Transverse colon (tissue), 4 donors: ENCODE results near the gene NFXL1. TPM values are rescaled to one million over a fixed set of nuclear protein-coding genes. Genes with fewer than 3 reads are reported as not detected.
"Not testable (repeated sequence)": the region's sequence is repeated elsewhere in the genome, so short reads cannot be mapped to it uniquely, and the experiment has no call there.

ENCODE experiments used
- DNase-seq: peaks from one replicate; pipeline ENCODE4 v3.0.0-alpha.2; 2019
- H3K27ac ChIP-seq, 4 donors: fragments of 200-600 bp; sonication (generic); 2 replicates each; pipeline ENCODE4 v1.5.1; 2016 to 2018; ENCODE audit warnings: inconsistent platforms in 4 of 4
- H3K27me3 ChIP-seq: fragments of 200-600 bp; sonication (generic); 2 replicates; pipeline ENCODE4 v1.5.1; 2017; ENCODE audit warnings: inconsistent platforms
- H3K36me3 ChIP-seq, 4 donors: fragments of 200-600 bp; sonication (generic); 2 replicates each; pipeline ENCODE4 v1.5.1; 2017 to 2019; ENCODE audit warnings: inconsistent platforms in 4 of 4
- H3K4me1 ChIP-seq, 4 donors: fragments of 200-600 bp; sonication (generic); 2 replicates each; pipeline ENCODE4 v1.5.1; 2017 to 2020; ENCODE audit warnings: inconsistent platforms in 4 of 4
- H3K4me3 ChIP-seq, 4 donors: fragments of 200-600 bp; sonication (generic); 1 replicate in 1 of 4; 2 replicates in 3 of 4; pipeline versions ENCODE4 v1.5.1 to v1.6.1; 2017 to 2019; ENCODE audit warnings: inconsistent platforms in 4 of 4
- H3K9me3 ChIP-seq, 2 donors: fragments of 200-600 bp; sonication (generic); 2 replicates each; pipeline ENCODE4 v1.5.1; 2017 to 2019; ENCODE audit warnings: inconsistent platforms in 2 of 2
- EP300 ChIP-seq: sonication (generic); formaldehyde crosslinking; IDR thresholded peaks from one replicate; pipeline ENCODE4 v1.6.1; 2017; ENCODE audit warnings: antibody characterized with exemption, low read depth
- POLR2A ChIP-seq: fragments of 450-650 bp; IDR thresholded peaks from one replicate; pipeline ENCODE4 v1.6.1; 2016; ENCODE audit warnings: antibody characterized with exemption, mild to moderate bottlenecking, moderate library complexity
- POLR2AphosphoS5 ChIP-seq, 3 donors: sonication (generic); formaldehyde crosslinking; IDR thresholded peaks; one replicate each; pipeline ENCODE4 v1.6.1; 2016; ENCODE audit warnings: antibody characterized with exemption in 3 of 3
- WGBS, 2 donors: methylation state at CpG; one replicate each; pipeline ENCODE4 v1.1.5; 2018; ENCODE audit warnings: low coverage in 1 of 2; 5-methylcytosine and 5-hydroxymethylcytosine counted together
- in situ Hi-C, 4 donors: fragments of 200-750 bp; cut with MboI; loops; one replicate each; pipeline versions ENCODE4 v1.15.0 to v1.15.1; 2017; ENCODE audit warnings: low sequenced_read_pairs in 3 of 4, low pct_ligation_motif_present in 1 of 4, low pct_unique_long_range_greater_than_20kb in 1 of 4
- intact Hi-C: fragments of 100-400 bp; cut with DNase I; formaldehyde crosslinking; loops from one replicate; pipeline ENCODE4 v1.15.1; 2023; ENCODE audit warnings: low total_unique reads
- total RNA-seq, 4 donors: library from RNA; depleted of rRNA; stranded (reverse); fragments of >200 nt; gene quantifications; one replicate each; pipeline ENCODE4 v1.1.0, GENCODE V29; 2016
- TF ChIP-seq, protein P1 (sequence below), 5 experiments: fragments of 200-600 bp in 3 of 5; fragments of 450-650 bp in 2 of 5; sonication (generic) in 3 of 5; IDR thresholded peaks; 1 replicate in 2 of 5; 2 replicates in 3 of 5; pipeline ENCODE4 v1.5.1; 2016 to 2017; ENCODE audit warnings: antibody characterized with exemption in 5 of 5, inconsistent platforms in 3 of 5, mild to moderate bottlenecking in 2 of 5, moderate library complexity in 1 of 5

NFXL1 gene
- total RNA-seq, 4 donors from 2014 or later = 2.0 to 22.4 (median 9.3) TPM

DNA sequence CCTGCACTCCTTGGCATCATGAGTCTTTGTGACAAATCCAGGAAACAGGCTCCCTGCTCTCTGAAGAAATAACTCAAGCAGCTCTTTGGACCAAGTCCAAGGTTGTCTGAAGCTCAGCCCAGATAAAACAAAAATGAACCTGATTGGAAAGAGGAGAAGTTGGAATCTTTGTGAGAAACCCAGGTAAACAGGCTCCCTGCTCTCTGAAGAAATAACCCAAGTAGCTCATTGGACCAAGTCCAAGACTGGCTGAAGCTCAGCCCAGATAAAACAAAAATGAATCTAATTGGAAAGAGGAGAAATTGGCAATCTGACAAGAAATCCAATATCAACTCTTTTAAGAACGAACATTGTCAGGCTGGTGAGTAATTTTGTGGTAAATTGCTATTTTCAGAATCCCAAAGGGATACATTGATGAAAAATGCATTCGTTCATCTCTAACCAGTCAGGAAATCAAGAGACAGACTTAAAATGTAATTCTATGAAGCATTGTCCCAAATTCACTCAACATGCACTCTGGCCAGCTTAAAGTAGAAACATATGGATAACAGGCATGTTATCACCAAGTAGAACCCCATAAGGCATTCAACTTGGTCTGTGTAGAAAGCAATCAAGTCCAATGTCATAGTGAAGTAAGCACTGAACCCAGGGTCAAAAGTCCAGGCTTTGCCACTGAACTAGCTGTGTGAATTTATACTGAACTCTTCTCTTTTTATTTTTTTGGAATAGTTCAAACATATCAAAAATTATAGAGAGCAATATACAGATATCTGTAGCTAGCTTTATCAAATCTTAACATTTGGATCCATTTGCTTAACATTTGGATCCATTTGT is 16.8 kb upstream of the NFXL1 start:
- TF ChIP-seq EP300 = no peak
- TF ChIP-seq POLR2AphosphoS5 (IDR thresholded peaks at IDR 0.05) = no peak
- TF ChIP-seq, protein P1, sequence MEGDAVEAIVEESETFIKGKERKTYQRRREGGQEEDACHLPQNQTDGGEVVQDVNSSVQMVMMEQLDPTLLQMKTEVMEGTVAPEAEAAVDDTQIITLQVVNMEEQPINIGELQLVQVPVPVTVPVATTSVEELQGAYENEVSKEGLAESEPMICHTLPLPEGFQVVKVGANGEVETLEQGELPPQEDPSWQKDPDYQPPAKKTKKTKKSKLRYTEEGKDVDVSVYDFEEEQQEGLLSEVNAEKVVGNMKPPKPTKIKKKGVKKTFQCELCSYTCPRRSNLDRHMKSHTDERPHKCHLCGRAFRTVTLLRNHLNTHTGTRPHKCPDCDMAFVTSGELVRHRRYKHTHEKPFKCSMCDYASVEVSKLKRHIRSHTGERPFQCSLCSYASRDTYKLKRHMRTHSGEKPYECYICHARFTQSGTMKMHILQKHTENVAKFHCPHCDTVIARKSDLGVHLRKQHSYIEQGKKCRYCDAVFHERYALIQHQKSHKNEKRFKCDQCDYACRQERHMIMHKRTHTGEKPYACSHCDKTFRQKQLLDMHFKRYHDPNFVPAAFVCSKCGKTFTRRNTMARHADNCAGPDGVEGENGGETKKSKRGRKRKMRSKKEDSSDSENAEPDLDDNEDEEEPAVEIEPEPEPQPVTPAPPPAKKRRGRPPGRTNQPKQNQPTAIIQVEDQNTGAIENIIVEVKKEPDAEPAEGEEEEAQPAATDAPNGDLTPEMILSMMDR (IDR thresholded peaks at IDR 0.05) = no peak
- TF ChIP-seq POLR2A = no peak
- H3K4me1 ChIP-seq = peaks cover 0 to 11% (median 3%) of the 10 kb centered on the region in 4 donors
- intact Hi-C loops = no loop called here
- H3K27ac ChIP-seq = no peak overlapping the region
- in situ Hi-C loops = loop anchor here in 2 of 4 donors (10.0 to 25.0 kb wide), 2 partner anchors 244 to 246 kb away; no protein-coding TSS in a partner anchor
- no peaks in the 10 kb centered on the region for H3K36me3 ChIP-seq
- WGBS, 2 donors = 65 to 66% methylated on average over 2 of the region's 2 CpGs
- H3K4me3 ChIP-seq = no peak overlapping the region
- no peaks in the 10 kb centered on the region for H3K27me3 ChIP-seq
- no peaks in the 10 kb centered on the region for H3K9me3 ChIP-seq
- no peak for DNase-seq

GRCh38 chr4:47929682-47930201 is 15.4 kb upstream of the NFXL1 start:
- Histone ChIP-seq H3K9me3 (no peaks in the 10 kb centered on the region), H3K4me1 (peaks cover 0 to 11% (median 3%) of the 10 kb centered on the region in 4 donors), H3K36me3 (no peaks in the 10 kb centered on the region), H3K27me3 (no peaks in the 10 kb centered on the region), H3K4me3 (no peak overlapping the region), H3K27ac (no peak overlapping the region)
- no peak for DNase-seq
- TF ChIP-seq EP300 = no peak
- TF ChIP-seq POLR2AphosphoS5 (IDR thresholded peaks at IDR 0.05) = no peak
- no peak for TF ChIP-seq POLR2A
- TF ChIP-seq, protein P1 (IDR thresholded peaks at IDR 0.05) = no peak
- 75 to 80% methylated on average over 4 of the region's 4 CpGs for WGBS, 2 donors
- in situ Hi-C loops = loop anchor here in 2 of 4 donors (10.0 to 25.0 kb wide), 2 partner anchors 242 to 245 kb away; no protein-coding TSS in a partner anchor
- intact Hi-C loops = loop anchor here (10.0 kb wide), 1 partner anchor 155 kb away; no protein-coding TSS in a partner anchor

GRCh38 chr4:47926667-47927258 is 12.4 kb upstream of the NFXL1 start:
- no peak overlapping the region for H3K27ac ChIP-seq
- in situ Hi-C loops (loop anchor here in 1 of 4 donors (25.0 kb wide), 1 partner anchor 239 kb away; no protein-coding TSS in a partner anchor), intact Hi-C loops (loop anchor here (10.0 kb wide), 1 partner anchor 158 kb away; no protein-coding TSS in a partner anchor)
- H3K4me1 ChIP-seq = peaks cover 0 to 7% (median 2%) of the 10 kb centered on the region in 4 donors
- H3K27me3 ChIP-seq = no peaks in the 10 kb centered on the region
- DNase-seq = peak; percentile 51
- H3K9me3 ChIP-seq = no peaks in the 10 kb centered on the region
- no peaks in the 10 kb centered on the region for H3K36me3 ChIP-seq
- H3K4me3 ChIP-seq = peak overlapping the region in 2 of 4 donors; percentile 3 to 27
- 0 to 6% methylated on average over 2 to 15 of the region's 15 CpGs for WGBS, 2 donors
- TF ChIP-seq POLR2AphosphoS5 (IDR thresholded peaks at IDR 0.05) (no peak), EP300 (no peak), POLR2A (no peak)
- TF ChIP-seq, protein P1 (IDR thresholded peaks at IDR 0.05) = peak; percentile 43 to 58 (median 56)

- intact Hi-C loops (loop anchor here (10.0 kb wide), 1 partner anchor 162 kb away; no protein-coding TSS in a partner anchor), in situ Hi-C loops (loop anchor here in 2 of 4 donors (25.0 kb wide), 2 partner anchors 436 to 461 kb away; partner anchors contain the start of genes ATP10D (in 1 of the 2) and COMMD8 (in 1 of the 2))
- not testable (repeated sequence) for H3K4me3 ChIP-seq, H3K9me3 ChIP-seq, H3K27me3 ChIP-seq, DNase-seq, H3K4me1 ChIP-seq, H3K36me3 ChIP-seq, H3K27ac ChIP-seq
- 78% methylated on average over 6 to 8 of the region's 8 CpGs for WGBS, 2 donors
These were observed 8.9 kb upstream of the NFXL1 start for GRCh38 chr4:47923261-47923608.

- intact Hi-C loops = loop anchor here (10.0 kb wide), 1 partner anchor 162 kb away; no protein-coding TSS in a partner anchor
These were observed 8.3 kb upstream of the NFXL1 start for GRCh38 chr4:47922436-47923260.

DNA sequence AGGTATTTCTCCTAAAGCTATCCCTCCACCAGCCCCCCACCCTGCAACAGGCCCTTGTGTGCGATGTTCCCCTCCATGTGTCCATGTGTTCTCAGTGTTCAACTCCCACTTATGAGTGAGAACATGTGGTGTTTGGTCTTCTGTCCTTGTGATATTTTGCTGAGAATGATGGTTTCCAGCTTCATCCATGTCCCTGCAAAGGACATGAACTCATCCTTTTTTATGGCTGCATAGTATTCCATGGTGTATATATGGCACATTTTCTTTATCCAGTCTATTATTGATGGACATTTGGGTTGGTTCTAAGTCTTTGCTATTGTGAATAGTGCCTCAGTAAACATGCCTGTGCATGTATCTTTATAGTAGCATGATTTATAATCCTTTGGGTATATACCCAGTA is 2.8 kb upstream of the NFXL1 start:
- intact Hi-C loops, H3K9me3 ChIP-seq, H3K27ac ChIP-seq, H3K27me3 ChIP-seq, H3K36me3 ChIP-seq, H3K4me3 ChIP-seq, DNase-seq: not testable (repeated sequence)
- H3K4me1 ChIP-seq = peaks cover 0 to 15% (median 9%) of the 10 kb centered on the region in 4 donors
- WGBS, 2 donors = 100% methylated on average over 1 of the region's 1 CpG; no CpG with 5 or more reads in 1 of the 2 donors
- in situ Hi-C loops = loop anchor here in 2 of 4 donors (25.0 kb wide), 2 partner anchors 430 to 455 kb away; partner anchors contain the start of genes ATP10D (in 1 of the 2) and COMMD8 (in 1 of the 2)

More at GRCh38 chr4:47922436-47923260, 8.3 kb upstream of the NFXL1 start:
- H3K4me1 ChIP-seq, H3K4me3 ChIP-seq, H3K9me3 ChIP-seq, H3K27ac ChIP-seq, DNase-seq, H3K27me3 ChIP-seq, H3K36me3 ChIP-seq: not testable (repeated sequence)
- WGBS, 2 donors = 79% methylated on average over 17 of the region's 17 CpGs; no CpG with 5 or more reads in 1 of the 2 donors
- in situ Hi-C loops = loop anchor here in 2 of 4 donors (25.0 kb wide), 2 partner anchors 435 to 460 kb away; partner anchors contain the start of genes ATP10D (in 1 of the 2) and COMMD8 (in 1 of the 2)
